Esophagus squamous epithelium (tissue), 4 donors: ENCODE measurements around the gene BEX4.

Experiments
- POLR2A ChIP-seq, 4 donors: fragments of 450-650 bp; IDR thresholded peaks; one replicate each; pipeline ENCODE4 v1.6.1; 2017; ENCODE audit warnings: antibody characterized with exemption in 4 of 4, mild to moderate bottlenecking in 4 of 4, moderate library complexity in 3 of 4
- TF ChIP-seq, protein P1 (sequence below), 6 experiments: fragments of 450-650 bp in 4 of 6; fragments of 200-600 bp in 2 of 6; sonication (generic) in 2 of 6; IDR thresholded peaks; one replicate each; pipeline ENCODE4 v1.5.1; 2016 to 2019; ENCODE audit warnings: antibody characterized with exemption in 6 of 6, mild to moderate bottlenecking in 4 of 6, moderate library complexity in 4 of 6

DNA sequence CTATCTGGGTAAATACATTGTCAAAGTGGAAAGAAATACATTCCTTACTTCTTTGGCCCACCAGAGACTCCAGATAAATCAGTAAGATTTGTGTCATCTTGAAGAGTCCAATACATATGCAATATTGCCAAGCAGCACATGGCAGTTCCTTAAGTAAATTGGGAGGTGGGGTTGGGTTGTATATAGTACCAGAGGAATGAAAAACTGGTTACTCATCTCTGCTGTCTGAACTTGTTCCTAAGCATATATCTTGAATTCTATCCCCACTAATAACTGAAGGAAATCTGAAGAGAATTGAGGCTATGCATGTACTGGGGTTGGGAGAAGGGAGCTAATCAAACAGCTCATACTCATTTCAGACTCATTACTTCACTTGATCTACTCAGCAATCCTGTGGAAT lies 25.2 kb downstream of the BEX4 start:
- TF ChIP-seq, protein P1, sequence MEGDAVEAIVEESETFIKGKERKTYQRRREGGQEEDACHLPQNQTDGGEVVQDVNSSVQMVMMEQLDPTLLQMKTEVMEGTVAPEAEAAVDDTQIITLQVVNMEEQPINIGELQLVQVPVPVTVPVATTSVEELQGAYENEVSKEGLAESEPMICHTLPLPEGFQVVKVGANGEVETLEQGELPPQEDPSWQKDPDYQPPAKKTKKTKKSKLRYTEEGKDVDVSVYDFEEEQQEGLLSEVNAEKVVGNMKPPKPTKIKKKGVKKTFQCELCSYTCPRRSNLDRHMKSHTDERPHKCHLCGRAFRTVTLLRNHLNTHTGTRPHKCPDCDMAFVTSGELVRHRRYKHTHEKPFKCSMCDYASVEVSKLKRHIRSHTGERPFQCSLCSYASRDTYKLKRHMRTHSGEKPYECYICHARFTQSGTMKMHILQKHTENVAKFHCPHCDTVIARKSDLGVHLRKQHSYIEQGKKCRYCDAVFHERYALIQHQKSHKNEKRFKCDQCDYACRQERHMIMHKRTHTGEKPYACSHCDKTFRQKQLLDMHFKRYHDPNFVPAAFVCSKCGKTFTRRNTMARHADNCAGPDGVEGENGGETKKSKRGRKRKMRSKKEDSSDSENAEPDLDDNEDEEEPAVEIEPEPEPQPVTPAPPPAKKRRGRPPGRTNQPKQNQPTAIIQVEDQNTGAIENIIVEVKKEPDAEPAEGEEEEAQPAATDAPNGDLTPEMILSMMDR (IDR thresholded peaks at IDR 0.05): no peak
- TF ChIP-seq POLR2A (IDR thresholded peaks at IDR 0.05): no peak
